GM18520 (cell line): Measurements from ENCODE around the gene GTF3C2.
A peak's percentile ranks its signal among the peaks of the same experiment; 100 is the strongest.

Experiments
- ATAC-seq: cut with Tn5 transposase; IDR thresholded peaks from one replicate; pipeline ENCODE4 v1.9.1; 2021; ENCODE audit not compliant: unreplicated experiment

The GTF3C2 gene

GRCh38 chr2:27356382-27357181 lies at the start of gene GTF3C2:
GTF3C2 (minus strand) TSS chr2:27356764; CDS start chr2:27343554, 13,210 bp downstream.
- ATAC-seq, result peak; percentile 78

GRCh38 chr2:27400348-27401135 lies 44.0 kb upstream of the GTF3C2 start:
- ATAC-seq, result no peak

- ATAC-seq, result no peak
Measured at GRCh38 chr2:27398962-27399361, 42.4 kb upstream of the GTF3C2 start.

GRCh38 chr2:27393225-27393624 lies 36.7 kb upstream of the GTF3C2 start:
- ATAC-seq, result no peak

- no peak for ATAC-seq
Measured at GRCh38 chr2:27390822-27391679, 34.5 kb upstream of the GTF3C2 start.

GRCh38 chr2:27381577-27382181 lies 25.1 kb upstream of the GTF3C2 start:
- ATAC-seq, result no peak

GRCh38 chr2:27380626-27381545 lies 24.3 kb upstream of the GTF3C2 start, which contains the start of gene ZNF513:
ZNF513 (minus strand) TSS chr2:27380734; CDS start chr2:27380526, 208 bp downstream.
- peak; percentile 81 for ATAC-seq

GRCh38 chr2:27379836-27380625 lies 23.5 kb upstream of the GTF3C2 start:
- no peak for ATAC-seq

- no peak for ATAC-seq
Measured at GRCh38 chr2:27379383-27379835, 22.8 kb upstream of the GTF3C2 start.

- no peak for ATAC-seq
Measured at GRCh38 chr2:27378809-27379290, 22.3 kb upstream of the GTF3C2 start.

- no peak for ATAC-seq
Measured at GRCh38 chr2:27378096-27378808, 21.7 kb upstream of the GTF3C2 start.

GRCh38 chr2:27377618-27378095 lies 21.1 kb upstream of the GTF3C2 start:
- ATAC-seq, result no peak

- ATAC-seq, result no peak
Measured at GRCh38 chr2:27376866-27377617, 20.5 kb upstream of the GTF3C2 start.

- ATAC-seq, result no peak
Measured at GRCh38 chr2:27376151-27376865, 19.7 kb upstream of the GTF3C2 start.

- no peak for ATAC-seq
Measured at GRCh38 chr2:27375513-27376099, 19.0 kb upstream of the GTF3C2 start.

GRCh38 chr2:27373567-27373966 lies 17.0 kb upstream of the GTF3C2 start:
- no peak for ATAC-seq
